ENCODE measurements around the gene CCAR1.
"Not testable (repeated sequence)": the region's sequence is repeated elsewhere in the genome, so short reads cannot be mapped to it uniquely, and the experiment has no call there.

The CCAR1 gene

DNA sequence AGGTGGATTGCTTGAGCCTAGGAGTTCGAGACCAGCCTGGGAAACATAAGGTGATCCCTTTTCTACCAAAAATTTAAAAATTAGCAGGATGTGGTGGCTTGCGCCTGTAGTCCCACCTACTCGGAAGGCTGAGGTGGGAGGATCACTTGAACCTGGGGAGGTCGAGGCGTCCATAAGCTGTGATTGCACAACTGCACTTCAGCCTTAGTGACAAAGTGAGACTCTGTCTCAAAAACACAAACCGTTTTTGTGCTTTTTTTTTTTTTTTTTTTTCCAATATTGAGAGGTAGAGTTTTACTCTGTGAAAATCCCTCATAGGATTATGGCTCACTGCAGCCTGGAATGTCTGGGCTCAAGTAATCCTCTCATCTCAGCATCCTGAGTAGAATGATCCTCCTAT is 14.1 kb downstream of the CCAR1 start:
- Histone ChIP-seq H3K4me2 (ENCODE audit: low read depth, low read length) (no peak overlapping the region), H3K36me3 (replicated peaks; ENCODE audit: insufficient read depth, low read length) (peaks cover 12% of the 10 kb centered on the region), H3K27me3 (replicated peaks; ENCODE audit: insufficient read depth, low read length) (no peaks in the 10 kb centered on the region), H3K9me2 (replicated peaks; ENCODE audit: insufficient read depth, low read length) (no peaks in the 10 kb centered on the region), H3K4me1 (ENCODE audit: low read length) (no peaks in the 10 kb centered on the region), H2AFZ (ENCODE audit: low read length) (no peak overlapping the region), H3K9ac (ENCODE audit: low read length) (no peak overlapping the region), H4K20me1 (ENCODE audit: insufficient read depth, low read length) (no peaks in the 10 kb centered on the region), H3K79me2 (ENCODE audit: low read length) (peaks cover 32% of the 10 kb centered on the region), H3F3A (ENCODE audit: insufficient read depth, low read length) (peaks cover 3% of the 10 kb centered on the region; the same call in 1 of the 2 replicates), H3K4me3 (ENCODE audit: low read length) (no peak overlapping the region), H3K9me3 (replicated peaks; ENCODE audit: insufficient read depth, low read length) (no peaks in the 10 kb centered on the region), H3K27ac (ENCODE audit: low read length) (no peak overlapping the region)
- TF ChIP-seq EZH2phosphoT487 (IDR thresholded peaks at IDR 0.05; ENCODE audit: low read length) = no peak
- no peak for TF ChIP-seq CTCF (IDR thresholded peaks at IDR 0.05; ENCODE audit: low read length)
- no peak for TF ChIP-seq EZH2 (optimal IDR thresholded peaks at IDR 0.05; ENCODE audit: low read depth, low read length)
- no peak for DNase-seq

DNA sequence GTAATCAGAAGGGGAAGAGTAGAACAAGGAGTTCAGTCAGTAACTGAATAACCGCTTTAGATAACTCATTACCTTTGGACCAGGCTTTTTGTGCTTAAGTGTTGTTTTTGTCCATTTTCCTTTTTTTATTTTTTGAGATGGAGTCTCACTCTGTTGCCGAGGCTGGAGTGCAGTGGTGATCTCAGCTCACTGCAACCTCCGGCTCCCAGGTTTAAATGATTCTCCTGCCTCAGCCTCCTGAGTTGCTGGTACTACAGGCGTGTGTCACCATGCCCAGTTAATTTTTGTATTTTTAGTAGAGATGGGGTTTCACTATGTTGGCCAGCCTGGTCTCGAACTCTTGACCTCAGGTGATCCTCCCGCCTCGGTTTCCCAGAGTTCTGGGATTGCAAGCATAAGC is 14.7 kb downstream of the CCAR1 start:
- H3K9ac ChIP-seq (ENCODE audit: low read length); H2AFZ ChIP-seq (ENCODE audit: low read length); H3F3A ChIP-seq (ENCODE audit: insufficient read depth, low read length); H3K27me3 ChIP-seq (replicated peaks; ENCODE audit: insufficient read depth, low read length); H3K4me2 ChIP-seq (ENCODE audit: low read depth, low read length); H3K9me3 ChIP-seq (replicated peaks; ENCODE audit: insufficient read depth, low read length); H3K4me1 ChIP-seq (ENCODE audit: low read length); H3K27ac ChIP-seq (ENCODE audit: low read length); DNase-seq; H3K9me2 ChIP-seq (replicated peaks; ENCODE audit: insufficient read depth, low read length); H3K4me3 ChIP-seq (ENCODE audit: low read length); H4K20me1 ChIP-seq (ENCODE audit: insufficient read depth, low read length): not testable (repeated sequence)
- peaks cover 12% of the 10 kb centered on the region for H3K36me3 ChIP-seq (replicated peaks; ENCODE audit: insufficient read depth, low read length)
- H3K79me2 ChIP-seq (ENCODE audit: low read length) = peaks cover 32% of the 10 kb centered on the region

GRCh38 chr10:68740676-68741075 is 19.6 kb downstream of the CCAR1 start:
- H3K9me2 ChIP-seq (replicated peaks; ENCODE audit: insufficient read depth, low read length); H3K9ac ChIP-seq (ENCODE audit: low read length); H3K4me1 ChIP-seq (ENCODE audit: low read length); H3K9me3 ChIP-seq (replicated peaks; ENCODE audit: insufficient read depth, low read length); H2AFZ ChIP-seq (ENCODE audit: low read length); H3K79me2 ChIP-seq (ENCODE audit: low read length); H4K20me1 ChIP-seq (ENCODE audit: insufficient read depth, low read length); DNase-seq; H3K4me2 ChIP-seq (ENCODE audit: low read depth, low read length); H3K27ac ChIP-seq (ENCODE audit: low read length); H3F3A ChIP-seq (ENCODE audit: insufficient read depth, low read length); H3K27me3 ChIP-seq (replicated peaks; ENCODE audit: insufficient read depth, low read length); H3K4me3 ChIP-seq (ENCODE audit: low read length): not testable (repeated sequence)
- peaks cover 16% of the 10 kb centered on the region for H3K36me3 ChIP-seq (replicated peaks; ENCODE audit: insufficient read depth, low read length)

DNA sequence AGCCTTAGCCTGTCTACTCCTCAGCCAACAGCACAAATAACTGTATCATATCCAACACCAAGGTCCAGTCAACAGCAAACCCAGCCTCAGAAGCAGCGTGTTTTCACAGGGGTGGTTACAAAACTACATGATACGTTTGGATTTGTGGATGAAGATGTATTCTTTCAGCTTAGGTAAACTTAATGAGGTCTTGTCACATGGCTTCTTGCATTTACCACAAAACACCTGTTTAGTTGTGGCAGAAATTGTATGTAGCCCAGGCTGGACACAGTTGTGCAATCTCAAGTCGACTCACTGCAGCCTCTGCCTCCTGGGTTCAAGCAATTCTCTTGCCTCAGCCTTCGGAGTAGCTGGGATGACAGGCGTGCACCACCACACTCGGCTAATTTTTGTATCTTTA is 21.4 kb downstream of the CCAR1 start:
- Histone ChIP-seq H3K36me3 (replicated peaks; ENCODE audit: insufficient read depth, low read length) (peaks cover 11% of the 10 kb centered on the region), H3K9ac (ENCODE audit: low read length) (no peak overlapping the region)

More for the DNA sequence above, 21.4 kb downstream of the CCAR1 start:
- Histone ChIP-seq H3F3A (ENCODE audit: insufficient read depth, low read length) (peaks cover 3% of the 10 kb centered on the region; the same call in 1 of the 2 replicates), H3K27ac (ENCODE audit: low read length) (no peak overlapping the region), H3K4me1 (ENCODE audit: low read length) (no peaks in the 10 kb centered on the region), H3K4me3 (ENCODE audit: low read length) (no peak overlapping the region), H3K9me3 (replicated peaks; ENCODE audit: insufficient read depth, low read length) (no peaks in the 10 kb centered on the region), H3K9me2 (replicated peaks; ENCODE audit: insufficient read depth, low read length) (no peaks in the 10 kb centered on the region), H3K79me2 (ENCODE audit: low read length) (0 out of 2 replicates have a peak, but pooled peaks cover 4% of the 10 kb centered on the region), H2AFZ (ENCODE audit: low read length) (no peak overlapping the region), H3K4me2 (ENCODE audit: low read depth, low read length) (no peak overlapping the region), H3K27me3 (replicated peaks; ENCODE audit: insufficient read depth, low read length) (no peaks in the 10 kb centered on the region), H4K20me1 (ENCODE audit: insufficient read depth, low read length) (no peaks in the 10 kb centered on the region)
- no peak for DNase-seq
- TF ChIP-seq EZH2phosphoT487 (IDR thresholded peaks at IDR 0.05; ENCODE audit: low read length) = no peak
- no peak for TF ChIP-seq CTCF (IDR thresholded peaks at IDR 0.05; ENCODE audit: low read length)
- TF ChIP-seq EZH2 (optimal IDR thresholded peaks at IDR 0.05; ENCODE audit: low read depth, low read length) = no peak

Measured in MM.1S (cell line).